Retina (tissue), 1 donor: Measurements from ENCODE around the gene FRMPD3.

ENCODE experiments used
- DNase-seq: peaks from one replicate; pipeline ENCODE4 v3.0.0-alpha.2; 2016

The FRMPD3 gene

GRCh38 chrX:107482046-107482445 lies 32.6 kb downstream of the FRMPD3 start:
- DNase-seq, result no peak

- peak; percentile 72 for DNase-seq
Observed at GRCh38 chrX:107484002-107484726, 34.7 kb downstream of the FRMPD3 start.

- no peak for DNase-seq
Observed at GRCh38 chrX:107485013-107485412, 35.6 kb downstream of the FRMPD3 start.

GRCh38 chrX:107493141-107493540 lies 43.7 kb downstream of the FRMPD3 start:
- no peak for DNase-seq

- no peak for DNase-seq
Observed at GRCh38 chrX:107496786-107497185, 47.3 kb downstream of the FRMPD3 start.
